K562 (cell line): ENCODE results near the gene TMCO1. TPM values are rescaled to one million over a fixed set of nuclear protein-coding genes. Genes with fewer than 3 reads are reported as not detected.

Experiments
- ATAC-seq: fragments of 200-7000 bp; cut with Tn5 transposase; 3 replicates; pipeline ENCODE4 v1.9.1; 2020; ENCODE audit warnings: moderate library complexity
- BruUV-seq: library from RNA; stranded (reverse); fragments of 400-500 nt; replicated peaks from 2 replicates; lab custom pipeline; 2021; lab: Mats Ljungman, UMichigan
- CTCF ChIA-PET: fragments of 300-600 bp; formaldehyde crosslinking; extraction: SDS; loops from one replicate; lab custom pipeline; 2021; ENCODE audit warnings: low intra/inter-chr PET ratio; lab: Yijun Ruan, JAX
- POLR2A ChIA-PET: fragments of 300-600, 350-650 bp; sonication (Branson Sonifier 250); formaldehyde crosslinking; extraction: SDS; loops from one replicate; lab custom pipeline; 2021; ENCODE audit warnings: antibody characterized with exemption, inconsistent platforms; lab: Yijun Ruan, JAX
- DNase-seq, 4 experiments: peaks; one replicate each; pipeline versions ENCODE4 v3.0.0 to v3.0.0-alpha.2; 2011 to 2018; ENCODE audit warnings: low spot score in 3 of 4, mixed read lengths in 3 of 4; ENCODE audit errors: extremely low read depth in 1 of 4
- FAIRE-seq: peaks from 2 replicates; lab custom pipeline; 2011; peaks lifted over from hg19 to GRCh38; lab: Jason Lieb, UNC
- H2AFZ ChIP-seq: 2 replicates; pipeline ENCODE4 v1.6.0; 2011; ENCODE audit warnings: low read depth, low read length, control low read depth, inconsistent platforms
- H3K27ac ChIP-seq: fragments of 200-600 bp; 3 replicates; pipeline ENCODE4 v1.8.0; 2011; ENCODE audit warnings: low read depth, mild to moderate bottlenecking, control low read depth, inconsistent platforms, low read length, moderate library complexity, mixed read lengths; ENCODE audit errors: extremely low read depth
- H3K27me3 ChIP-seq, 2 experiments: fragments of 300-600 bp in 1 of 2; 2 replicates in 1 of 2; 3 replicates in 1 of 2; pipeline versions ENCODE4 v1.6.0 to v1.8.0; 2011; ENCODE audit warnings: inconsistent platforms in 2 of 2, low read length in 2 of 2, mild to moderate bottlenecking in 1 of 2, mixed read lengths in 1 of 2, moderate library complexity in 1 of 2; ENCODE audit not compliant: control insufficient read depth in 2 of 2, insufficient read depth in 2 of 2
- H3K36me3 ChIP-seq: fragments of 300-600 bp; 3 replicates; pipeline ENCODE4 v1.8.0; 2011; ENCODE audit warnings: mild to moderate bottlenecking, low read length, inconsistent platforms; ENCODE audit not compliant: control insufficient read depth, insufficient read depth
- H3K4me1 ChIP-seq, 2 experiments: fragments of 200-600 bp in 1 of 2; replicated peaks in 1 of 2; 2 replicates in 1 of 2; 3 replicates in 1 of 2; pipeline versions ENCODE4 v1.5.1 to v1.8.0; 2011; ENCODE audit warnings: inconsistent platforms in 2 of 2, low read length in 2 of 2, mild to moderate bottlenecking in 1 of 2, mixed read lengths in 1 of 2, moderate library complexity in 1 of 2; ENCODE audit not compliant: control insufficient read depth in 2 of 2, insufficient read depth in 2 of 2
- H3K4me2 ChIP-seq: 2 replicates; pipeline ENCODE4 v1.6.1; 2011; ENCODE audit warnings: low read length, control low read depth, inconsistent platforms, mixed read lengths; ENCODE audit not compliant: insufficient read depth
- H3K4me3 ChIP-seq: fragments of 200-600 bp; sonication (generic), shearing (Covaris generic); 2 replicates; pipeline ENCODE4 v1.5.1; 2016; ENCODE audit warnings: control low read depth, inconsistent platforms
- H3K79me2 ChIP-seq: fragments of 200-600 bp; 3 replicates; pipeline ENCODE4 v1.8.0; 2011; ENCODE audit warnings: low read length, inconsistent platforms; ENCODE audit not compliant: control insufficient read depth, insufficient read depth
- H3K9ac ChIP-seq, 2 experiments: 2 replicates each; pipeline versions ENCODE4 v1.6.0 to v1.6.1; 2011; ENCODE audit warnings: low read depth in 2 of 2, low read length in 2 of 2, control low read depth in 1 of 2, inconsistent platforms in 1 of 2, mild to moderate bottlenecking in 1 of 2, mixed read lengths in 1 of 2; ENCODE audit not compliant: insufficient read depth in 1 of 2
- H3K9me1 ChIP-seq: one replicate; pipeline ENCODE4 v1.6.0; 2011; ENCODE audit warnings: inconsistent platforms, mild to moderate bottlenecking, low read length, moderate library complexity; ENCODE audit not compliant: control insufficient read depth, insufficient read depth
- H3K9me3 ChIP-seq: replicated peaks from 2 replicates; pipeline ENCODE4 v1.5.1; 2011; ENCODE audit warnings: low read depth, low read length, inconsistent platforms; ENCODE audit not compliant: control insufficient read depth, insufficient read depth
- H4K20me1 ChIP-seq: replicated peaks from 2 replicates; pipeline ENCODE4 v1.6.1; 2011; ENCODE audit warnings: low read length, inconsistent platforms, mixed read lengths; ENCODE audit not compliant: control insufficient read depth, insufficient read depth
- KAT7 ChIP-seq: sonication (generic); formaldehyde crosslinking; IDR thresholded peaks from 2 replicates; pipeline ENCODE4 v1.8.0; 2022; ENCODE audit warnings: missing genetic modification reagents, mild to moderate bottlenecking, borderline replicate concordance
- KHSRP ChIP-seq: fragments of 450-650 bp; IDR thresholded peaks from 2 replicates; pipeline ENCODE4 v1.6.1; 2017
- POLR2A ChIP-seq: fragments of 450-650 bp; conservative IDR thresholded peaks from 2 replicates; pipeline ENCODE4 v1.6.1; 2016
- TAF1 ChIP-seq: IDR thresholded peaks from 2 replicates; pipeline ENCODE4 v1.6.1; 2011; ENCODE audit warnings: mild to moderate bottlenecking, low read length, moderate library complexity; ENCODE audit not compliant: insufficient read depth, control insufficient read depth, severe bottlenecking; ENCODE audit errors: extremely low read depth
- ZKSCAN1 ChIP-seq: fragments of 150-350 bp; IDR thresholded peaks from 2 replicates; pipeline ENCODE4 v1.6.1; 2016; ENCODE audit warnings: low read depth, low read length
- ZNF12 ChIP-seq: sonication (generic); formaldehyde crosslinking; IDR thresholded peaks from 2 replicates; pipeline ENCODE4 v1.4.0; 2020; ENCODE audit warnings: mild to moderate bottlenecking, missing genetic modification reagents
- ZNF143 ChIP-seq: sonication (generic); formaldehyde crosslinking; IDR thresholded peaks from 2 replicates; pipeline ENCODE4 v1.9.0; 2022; ENCODE audit warnings: mild to moderate bottlenecking, missing genetic modification reagents
- WGBS: fragments of 100-300 bp; shearing (Covaris generic); methylation state at CpG from one replicate; pipeline ENCODE4 v1.1.6; 2016; ENCODE audit warnings: low coverage, mixed read lengths; ENCODE audit not compliant: insufficient coverage; ENCODE audit errors: missing lambda C conversion rate; 5-methylcytosine and 5-hydroxymethylcytosine counted together
- in situ Hi-C: fragments of 300-500 bp; cut with MboI; formaldehyde crosslinking; loops from 4 replicates; pipeline ENCODE4 v1.15.0; 2018; ENCODE audit warnings: inconsistent platforms, mixed read lengths
- intact Hi-C: fragments of 100-400 bp; cut with micrococcal nuclease; formaldehyde crosslinking; loops from 2 replicates; pipeline ENCODE4 v1.14.2; 2022
- polyA plus RNA-seq, 8 experiments: library from polyadenylated mRNA; depleted of rRNA in 4 of 8; stranded (reverse) in 5 of 8; unstranded in 3 of 8; fragments of >200 nt; fragmentation: Nextera tagmentation in 2 of 8; fragmentation: Illumina TruSeq in 1 of 8; extraction: Ambion mirVana in 2 of 8; extraction: Trizol in 1 of 8; gene quantifications; 2 replicates each; pipeline versions ENCODE4 v1.2.1 to v1.2.3, GENCODE V29; 2011 to 2014; ENCODE audit warnings: inconsistent platforms in 1 of 8, missing spikeins in 1 of 8
- total RNA-seq, 7 experiments: library from RNA; depleted of rRNA in 6 of 7; stranded (reverse); fragments of >200 nt in 6 of 7; fragmentation: Illumina TruSeq in 2 of 7; extraction: Trizol in 2 of 7; gene quantifications; 2 replicates each; pipeline versions ENCODE4 v1.2.1 to v1.2.3, GENCODE V29; 2011 to 2021; ENCODE audit warnings: low replicate concordance in 1 of 7
- TF ChIP-seq, protein P1 (sequence below): fragments of 250-450 bp; sonication (Bioruptor Pico); IDR thresholded peaks from 2 replicates; pipeline ENCODE4 v1.5.0; 2021
- TF ChIP-seq, protein P2 (sequence below), 2 experiments: fragments of 450-650 bp; conservative IDR thresholded peaks; 2 replicates each; pipeline ENCODE4 v1.6.1; 2017; ENCODE audit warnings: mild to moderate bottlenecking in 2 of 2, moderate library complexity in 2 of 2
- TF ChIP-seq, protein P3 (sequence below): sonication (generic); formaldehyde crosslinking; IDR thresholded peaks from 2 replicates; pipeline ENCODE4 v1.8.0; 2022; ENCODE audit warnings: mild to moderate bottlenecking, missing genetic modification reagents, borderline replicate concordance
- TF ChIP-seq, protein P4 (sequence below): sonication (generic); formaldehyde crosslinking; IDR thresholded peaks from 2 replicates; pipeline ENCODE4 v1.8.1; 2023; ENCODE audit warnings: mild to moderate bottlenecking, missing genetic modification reagents
- TF ChIP-seq, protein P5 (sequence below): fragments of 450-650 bp; formaldehyde crosslinking; IDR thresholded peaks from 2 replicates; pipeline ENCODE4 v1.4.0; 2020; ENCODE audit warnings: mild to moderate bottlenecking, mixed read lengths

Gene TMCO1
- total and polyA plus RNA-seq, 9 of the 15 experiments (the other 6 are each of a cell fraction or from before 2014, with no cell fraction given), result 69.3 to 561 (median 175) TPM

DNA sequence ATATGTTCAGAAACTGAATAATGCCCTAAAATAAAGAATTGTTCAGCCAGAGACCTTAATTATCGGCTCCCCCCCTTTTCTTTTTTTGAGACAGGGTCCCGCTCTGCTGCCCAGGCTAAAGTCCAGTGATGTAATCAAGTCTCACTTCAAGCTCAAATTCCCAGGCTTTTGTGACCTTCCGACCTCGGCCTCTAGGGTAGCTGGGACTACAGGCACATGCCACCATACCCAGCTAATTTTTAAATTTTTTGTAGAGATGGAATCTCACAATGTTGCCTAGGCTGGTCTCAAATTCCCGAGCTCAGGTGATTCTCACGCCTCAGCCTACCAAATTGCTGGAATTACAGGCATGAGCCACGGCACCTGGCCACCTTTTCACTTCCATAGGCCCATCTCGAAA is 26.5 kb downstream of the TMCO1 start:
- POLR2A ChIA-PET, result interaction anchor here (1.0 kb wide), 2 partner anchors 11 to 27 kb away, joined by 4 to 5 read pairs; no protein-coding TSS in a partner anchor
- CTCF ChIA-PET, result no interaction called here
- Histone ChIP-seq H3K4me2 (no peak overlapping the region), H3K4me3 (no peak overlapping the region), H3K9me1 (no peaks in the 10 kb centered on the region), H2AFZ (no peak overlapping the region), H3K9me3 (no peaks in the 10 kb centered on the region), H3K27me3 (no peaks in the 10 kb centered on the region), H3K79me2 (no peaks in the 10 kb centered on the region), H3K36me3 (peaks cover 74% of the 10 kb centered on the region), H3K4me1 (peaks cover 0 to 4% of the 10 kb centered on the region in 2 experiments; a peak in 2 of 5 replicates), H4K20me1 (no peaks in the 10 kb centered on the region), H3K27ac (no peak overlapping the region), H3K9ac (no peak overlapping the region)
- no TSS peak for BruUV-seq
- FAIRE-seq (no peak), ATAC-seq (no peak), DNase-seq (no peak)
- intact Hi-C loops, result no loop called here
- no peak for TF ChIP-seq ZNF143 (CRISPR knock-in tag)
- no peak for TF ChIP-seq TAF1
- no peak for TF ChIP-seq KAT7 (CRISPR knock-in tag)
- TF ChIP-seq ZNF12 (CRISPR knock-in tag), result no peak
- TF ChIP-seq KHSRP, result no peak
- TF ChIP-seq POLR2A, result no peak
- no peak for TF ChIP-seq ZKSCAN1
- TF ChIP-seq, protein P1, sequence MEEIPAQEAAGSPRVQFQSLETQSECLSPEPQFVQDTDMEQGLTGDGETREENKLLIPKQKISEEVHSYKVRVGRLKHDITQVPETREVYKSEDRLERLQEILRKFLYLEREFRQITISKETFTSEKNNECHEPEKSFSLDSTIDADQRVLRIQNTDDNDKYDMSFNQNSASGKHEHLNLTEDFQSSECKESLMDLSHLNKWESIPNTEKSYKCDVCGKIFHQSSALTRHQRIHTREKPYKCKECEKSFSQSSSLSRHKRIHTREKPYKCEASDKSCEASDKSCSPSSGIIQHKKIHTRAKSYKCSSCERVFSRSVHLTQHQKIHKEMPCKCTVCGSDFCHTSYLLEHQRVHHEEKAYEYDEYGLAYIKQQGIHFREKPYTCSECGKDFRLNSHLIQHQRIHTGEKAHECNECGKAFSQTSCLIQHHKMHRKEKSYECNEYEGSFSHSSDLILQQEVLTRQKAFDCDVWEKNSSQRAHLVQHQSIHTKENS, result no peak
- TF ChIP-seq, protein P2, sequence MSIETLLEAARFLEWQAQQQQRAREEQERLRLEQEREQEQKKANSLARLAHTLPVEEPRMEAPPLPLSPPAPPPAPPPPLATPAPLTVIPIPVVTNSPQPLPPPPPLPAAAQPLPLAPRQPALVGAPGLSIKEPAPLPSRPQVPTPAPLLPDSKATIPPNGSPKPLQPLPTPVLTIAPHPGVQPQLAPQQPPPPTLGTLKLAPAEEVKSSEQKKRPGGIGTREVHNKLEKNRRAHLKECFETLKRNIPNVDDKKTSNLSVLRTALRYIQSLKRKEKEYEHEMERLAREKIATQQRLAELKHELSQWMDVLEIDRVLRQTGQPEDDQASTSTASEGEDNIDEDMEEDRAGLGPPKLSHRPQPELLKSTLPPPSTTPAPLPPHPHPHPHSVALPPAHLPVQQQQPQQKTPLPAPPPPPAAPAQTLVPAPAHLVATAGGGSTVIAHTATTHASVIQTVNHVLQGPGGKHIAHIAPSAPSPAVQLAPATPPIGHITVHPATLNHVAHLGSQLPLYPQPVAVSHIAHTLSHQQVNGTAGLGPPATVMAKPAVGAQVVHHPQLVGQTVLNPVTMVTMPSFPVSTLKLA (conservative IDR thresholded peaks at IDR 0.05), result no peak
- TF ChIP-seq, protein P3, sequence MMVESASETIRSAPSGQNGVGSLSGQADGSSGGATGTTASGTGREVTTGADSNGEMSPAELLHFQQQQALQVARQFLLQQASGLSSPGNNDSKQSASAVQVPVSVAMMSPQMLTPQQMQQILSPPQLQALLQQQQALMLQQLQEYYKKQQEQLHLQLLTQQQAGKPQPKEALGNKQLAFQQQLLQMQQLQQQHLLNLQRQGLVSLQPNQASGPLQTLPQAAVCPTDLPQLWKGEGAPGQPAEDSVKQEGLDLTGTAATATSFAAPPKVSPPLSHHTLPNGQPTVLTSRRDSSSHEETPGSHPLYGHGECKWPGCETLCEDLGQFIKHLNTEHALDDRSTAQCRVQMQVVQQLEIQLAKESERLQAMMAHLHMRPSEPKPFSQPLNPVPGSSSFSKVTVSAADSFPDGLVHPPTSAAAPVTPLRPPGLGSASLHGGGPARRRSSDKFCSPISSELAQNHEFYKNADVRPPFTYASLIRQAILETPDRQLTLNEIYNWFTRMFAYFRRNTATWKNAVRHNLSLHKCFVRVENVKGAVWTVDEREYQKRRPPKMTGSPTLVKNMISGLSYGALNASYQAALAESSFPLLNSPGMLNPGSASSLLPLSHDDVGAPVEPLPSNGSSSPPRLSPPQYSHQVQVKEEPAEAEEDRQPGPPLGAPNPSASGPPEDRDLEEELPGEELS (CRISPR knock-in tag), result no peak
- TF ChIP-seq, protein P4, sequence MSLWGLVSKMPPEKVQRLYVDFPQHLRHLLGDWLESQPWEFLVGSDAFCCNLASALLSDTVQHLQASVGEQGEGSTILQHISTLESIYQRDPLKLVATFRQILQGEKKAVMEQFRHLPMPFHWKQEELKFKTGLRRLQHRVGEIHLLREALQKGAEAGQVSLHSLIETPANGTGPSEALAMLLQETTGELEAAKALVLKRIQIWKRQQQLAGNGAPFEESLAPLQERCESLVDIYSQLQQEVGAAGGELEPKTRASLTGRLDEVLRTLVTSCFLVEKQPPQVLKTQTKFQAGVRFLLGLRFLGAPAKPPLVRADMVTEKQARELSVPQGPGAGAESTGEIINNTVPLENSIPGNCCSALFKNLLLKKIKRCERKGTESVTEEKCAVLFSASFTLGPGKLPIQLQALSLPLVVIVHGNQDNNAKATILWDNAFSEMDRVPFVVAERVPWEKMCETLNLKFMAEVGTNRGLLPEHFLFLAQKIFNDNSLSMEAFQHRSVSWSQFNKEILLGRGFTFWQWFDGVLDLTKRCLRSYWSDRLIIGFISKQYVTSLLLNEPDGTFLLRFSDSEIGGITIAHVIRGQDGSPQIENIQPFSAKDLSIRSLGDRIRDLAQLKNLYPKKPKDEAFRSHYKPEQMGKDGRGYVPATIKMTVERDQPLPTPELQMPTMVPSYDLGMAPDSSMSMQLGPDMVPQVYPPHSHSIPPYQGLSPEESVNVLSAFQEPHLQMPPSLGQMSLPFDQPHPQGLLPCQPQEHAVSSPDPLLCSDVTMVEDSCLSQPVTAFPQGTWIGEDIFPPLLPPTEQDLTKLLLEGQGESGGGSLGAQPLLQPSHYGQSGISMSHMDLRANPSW (CRISPR knock-in tag), result no peak
- TF ChIP-seq, protein P5, sequence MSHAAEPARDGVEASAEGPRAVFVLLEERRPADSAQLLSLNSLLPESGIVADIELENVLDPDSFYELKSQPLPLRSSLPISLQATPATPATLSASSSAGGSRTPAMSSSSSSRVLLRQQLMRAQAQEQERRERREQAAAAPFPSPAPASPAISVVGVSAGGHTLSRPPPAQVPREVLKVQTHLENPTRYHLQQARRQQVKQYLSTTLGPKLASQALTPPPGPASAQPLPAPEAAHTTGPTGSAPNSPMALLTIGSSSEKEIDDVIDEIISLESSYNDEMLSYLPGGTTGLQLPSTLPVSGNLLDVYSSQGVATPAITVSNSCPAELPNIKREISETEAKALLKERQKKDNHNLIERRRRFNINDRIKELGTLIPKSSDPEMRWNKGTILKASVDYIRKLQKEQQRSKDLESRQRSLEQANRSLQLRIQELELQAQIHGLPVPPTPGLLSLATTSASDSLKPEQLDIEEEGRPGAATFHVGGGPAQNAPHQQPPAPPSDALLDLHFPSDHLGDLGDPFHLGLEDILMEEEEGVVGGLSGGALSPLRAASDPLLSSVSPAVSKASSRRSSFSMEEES (CRISPR knock-in tag), result no peak
- WGBS, result 94% methylated on average over 8 of the region's 8 CpGs
- in situ Hi-C loops, result no loop called here
